ENCODE data around the gene ZSWIM5. TPM values are rescaled to one million over a fixed set of nuclear protein-coding genes. Genes with fewer than 3 reads are reported as not detected.
"Not testable (repeated sequence)": the region's sequence is repeated elsewhere in the genome, so short reads cannot be mapped to it uniquely, and the experiment has no call there.

Gene ZSWIM5
- total RNA-seq, 1 experiment from 2014 or later: 0.40 TPM

GRCh38 chr1:45230537-45230936, 24.1 kb upstream of the ZSWIM5 start:
- no peak overlapping the region for H3K27ac Mint-ChIP-seq (ENCODE audit: unreplicated experiment)
- CTCF ChIA-PET: interaction anchor here (0.5 kb wide), 1 partner anchor 64 kb away, joined by 5 read pairs; no protein-coding TSS in a partner anchor
- peak; percentile 15 for DNase-seq
- no peak overlapping the region for H3K4me3 Mint-ChIP-seq (ENCODE audit: low read depth, unreplicated experiment)
- H3K27me3 Mint-ChIP-seq (ENCODE audit: unreplicated experiment): peaks cover 11% of the 10 kb centered on the region
- H3K4me1 Mint-ChIP-seq (ENCODE audit: low read depth, unreplicated experiment): no peaks in the 10 kb centered on the region
- intact Hi-C loops (cut with micrococcal nuclease; ENCODE audit: unreplicated experiment): loop anchor here (1.0 kb wide), 1 partner anchor 216 kb away; no protein-coding TSS in a partner anchor
- H3K36me3 Mint-ChIP-seq (ENCODE audit: insufficient read depth, unreplicated experiment): no peaks in the 10 kb centered on the region
- no TSS peak for BruUV-seq (replicated peaks)
- peaks cover 2% of the 10 kb centered on the region for H3K9me3 Mint-ChIP-seq (ENCODE audit: low read depth, unreplicated experiment)
- no peak for TF ChIP-seq CTCF (IDR thresholded peaks at IDR 0.05; ENCODE audit: unreplicated experiment)

GRCh38 chr1:45225598-45225997, 19.2 kb upstream of the ZSWIM5 start:
- Mint-ChIP-seq H3K27ac (ENCODE audit: unreplicated experiment) (no peak overlapping the region), H3K4me3 (ENCODE audit: low read depth, unreplicated experiment) (no peak overlapping the region), H3K9me3 (ENCODE audit: low read depth, unreplicated experiment) (no peaks in the 10 kb centered on the region), H3K4me1 (ENCODE audit: low read depth, unreplicated experiment) (no peaks in the 10 kb centered on the region), H3K27me3 (ENCODE audit: unreplicated experiment) (peaks cover 14% of the 10 kb centered on the region), H3K36me3 (ENCODE audit: insufficient read depth, unreplicated experiment) (no peaks in the 10 kb centered on the region)
- no peak for TF ChIP-seq CTCF (IDR thresholded peaks at IDR 0.05; ENCODE audit: unreplicated experiment)
- no peak for DNase-seq
- intact Hi-C loops (cut with micrococcal nuclease; ENCODE audit: unreplicated experiment): no loop called here
- no TSS peak for BruUV-seq (replicated peaks)
- CTCF ChIA-PET: no interaction called here

- BruUV-seq (replicated peaks); H3K4me1 Mint-ChIP-seq (ENCODE audit: low read depth, unreplicated experiment); H3K4me3 Mint-ChIP-seq (ENCODE audit: low read depth, unreplicated experiment); CTCF ChIA-PET; DNase-seq; H3K27ac Mint-ChIP-seq (ENCODE audit: unreplicated experiment); H3K36me3 Mint-ChIP-seq (ENCODE audit: insufficient read depth, unreplicated experiment); H3K9me3 Mint-ChIP-seq (ENCODE audit: low read depth, unreplicated experiment); intact Hi-C loops (cut with micrococcal nuclease; ENCODE audit: unreplicated experiment): not testable (repeated sequence)
- peaks cover 14% of the 10 kb centered on the region for H3K27me3 Mint-ChIP-seq (ENCODE audit: unreplicated experiment)
Observed at GRCh38 chr1:45223710-45224109, 17.3 kb upstream of the ZSWIM5 start.

GRCh38 chr1:45221716-45222115, 15.3 kb upstream of the ZSWIM5 start:
- Mint-ChIP-seq H3K4me1 (ENCODE audit: low read depth, unreplicated experiment) (no peaks in the 10 kb centered on the region), H3K27ac (ENCODE audit: unreplicated experiment) (no peak overlapping the region), H3K4me3 (ENCODE audit: low read depth, unreplicated experiment) (no peak overlapping the region), H3K27me3 (ENCODE audit: unreplicated experiment) (peaks cover 28% of the 10 kb centered on the region), H3K9me3 (ENCODE audit: low read depth, unreplicated experiment) (no peaks in the 10 kb centered on the region), H3K36me3 (ENCODE audit: insufficient read depth, unreplicated experiment) (no peaks in the 10 kb centered on the region)
- no peak for DNase-seq
- BruUV-seq (replicated peaks): no TSS peak
- intact Hi-C loops (cut with micrococcal nuclease; ENCODE audit: unreplicated experiment): no loop called here
- CTCF ChIA-PET: no interaction called here
- no peak for TF ChIP-seq CTCF (IDR thresholded peaks at IDR 0.05; ENCODE audit: unreplicated experiment)

GRCh38 chr1:45216861-45217260, 10.5 kb upstream of the ZSWIM5 start:
- H3K9me3 Mint-ChIP-seq (ENCODE audit: low read depth, unreplicated experiment): no peaks in the 10 kb centered on the region
- H3K27ac Mint-ChIP-seq (ENCODE audit: unreplicated experiment): no peak overlapping the region
- no peak for TF ChIP-seq CTCF (IDR thresholded peaks at IDR 0.05; ENCODE audit: unreplicated experiment)
- no TSS peak for BruUV-seq (replicated peaks)
- no peak for DNase-seq
- no peaks in the 10 kb centered on the region for H3K36me3 Mint-ChIP-seq (ENCODE audit: insufficient read depth, unreplicated experiment)
- CTCF ChIA-PET: no interaction called here
- peaks cover 31% of the 10 kb centered on the region for H3K27me3 Mint-ChIP-seq (ENCODE audit: unreplicated experiment)
- no peak overlapping the region for H3K4me3 Mint-ChIP-seq (ENCODE audit: low read depth, unreplicated experiment)
- no peaks in the 10 kb centered on the region for H3K4me1 Mint-ChIP-seq (ENCODE audit: low read depth, unreplicated experiment)
- intact Hi-C loops (cut with micrococcal nuclease; ENCODE audit: unreplicated experiment): no loop called here

All from Calu3 (cell line).